Neural progenitor cell (in vitro differentiated cells): ENCODE results near the gene TMEM145. TPM values are rescaled to one million over a fixed set of nuclear protein-coding genes. Genes with fewer than 3 reads are reported as not detected.

Source experiments
- DNase-seq: peaks from one replicate; pipeline ENCODE4 v3.0.0-alpha.2; 2016; ENCODE audit warnings: low spot score
- H2AFZ ChIP-seq: fragments of 200-600 bp; sonication (generic); replicated peaks from 2 replicates; pipeline ENCODE4 v1.6.1; 2016; ENCODE audit warnings: antibody characterized with exemption
- H3F3A ChIP-seq: fragments of 200-600 bp; sonication (generic); 2 replicates; pipeline ENCODE4 v1.6.1; 2016; ENCODE audit warnings: antibody characterized with exemption, low read depth
- H3K27ac ChIP-seq: fragments of 200-600 bp; sonication (generic); 2 replicates; pipeline ENCODE4 v1.5.1; 2016; ENCODE audit warnings: mild to moderate bottlenecking
- H3K27me3 ChIP-seq: fragments of 200-600 bp; sonication (generic); 2 replicates; pipeline ENCODE4 v1.6.1; 2016; ENCODE audit warnings: mild to moderate bottlenecking, moderate library complexity
- H3K36me3 ChIP-seq: fragments of 200-600 bp; sonication (generic); 2 replicates; pipeline ENCODE4 v1.5.1; 2016
- H3K4me1 ChIP-seq: fragments of 200-600 bp; sonication (generic); 2 replicates; pipeline ENCODE4 v1.6.1; 2016; ENCODE audit warnings: mixed run types
- H3K4me2 ChIP-seq: fragments of 200-600 bp; sonication (generic); 2 replicates; pipeline ENCODE4 v1.6.1; 2016
- H3K4me3 ChIP-seq: fragments of 200-600 bp; sonication (generic); 2 replicates; pipeline ENCODE4 v1.5.1; 2016
- H3K79me2 ChIP-seq: fragments of 200-600 bp; sonication (generic); 2 replicates; pipeline ENCODE4 v1.6.1; 2016; ENCODE audit warnings: low read depth
- H3K9ac ChIP-seq: fragments of 200-600 bp; sonication (generic); 2 replicates; pipeline ENCODE4 v1.6.1; 2016
- H3K9me3 ChIP-seq: fragments of 200-600 bp; sonication (generic); 2 replicates; pipeline ENCODE4 v1.5.1; 2016; ENCODE audit warnings: low read depth
- H4K20me1 ChIP-seq: fragments of 200-600 bp; sonication (generic); 2 replicates; pipeline ENCODE4 v1.6.1; 2016; ENCODE audit warnings: low read depth
- H3K27ac Mint-ChIP-seq: 3 replicates; pipeline ENCODE4 v1.8.0; 2021; ENCODE audit warnings: mixed read lengths
- H3K27me3 Mint-ChIP-seq: 2 replicates; pipeline ENCODE4 v1.8.0; 2022; ENCODE audit warnings: low read depth, mild to moderate bottlenecking, inconsistent platforms, moderate library complexity, mixed read lengths; ENCODE audit not compliant: insufficient read depth
- H3K36me3 Mint-ChIP-seq: 3 replicates; pipeline ENCODE4 v1.8.0; 2021; ENCODE audit warnings: mixed read lengths
- H3K4me1 Mint-ChIP-seq: 3 replicates; pipeline ENCODE4 v1.8.0; 2021; ENCODE audit warnings: mixed read lengths
- H3K4me3 Mint-ChIP-seq: 3 replicates; pipeline ENCODE4 v1.8.0; 2021; ENCODE audit warnings: mild to moderate bottlenecking, moderate library complexity, mixed read lengths
- H3K9me3 Mint-ChIP-seq: 3 replicates; pipeline ENCODE4 v1.8.0; 2020; ENCODE audit warnings: mixed read lengths
- EZH2 ChIP-seq: fragments of 200-600 bp; sonication (generic); IDR thresholded peaks from 2 replicates; pipeline ENCODE4 v1.6.1; 2017; ENCODE audit warnings: antibody characterized with exemption, mild to moderate bottlenecking, moderate library complexity
- EZH2phosphoT487 ChIP-seq: fragments of 200-600 bp; sonication (generic); IDR thresholded peaks from 2 replicates; pipeline ENCODE4 v1.6.1; 2017; ENCODE audit warnings: antibody characterized with exemption
- total RNA-seq: library from RNA; depleted of rRNA; stranded (reverse); fragments of >200 nt; gene quantifications from 2 replicates; pipeline ENCODE4 v1.2.3, GENCODE V29; 2015; ENCODE audit warnings: low replicate concordance
- TF ChIP-seq, protein P1 (sequence below): fragments of 200-600 bp; sonication (generic); IDR thresholded peaks from 2 replicates; pipeline ENCODE4 v1.5.1; 2017; ENCODE audit warnings: antibody characterized with exemption, mild to moderate bottlenecking

TMEM145 gene
- total RNA-seq, 1 donor from 2014 or later: 6.6 TPM

GRCh38 chr19:42293948-42294347 lies 19.2 kb upstream of the TMEM145 start:
- H3K79me2 ChIP-seq: no peaks in the 10 kb centered on the region
- DNase-seq: no peak
- TF ChIP-seq, protein P1, sequence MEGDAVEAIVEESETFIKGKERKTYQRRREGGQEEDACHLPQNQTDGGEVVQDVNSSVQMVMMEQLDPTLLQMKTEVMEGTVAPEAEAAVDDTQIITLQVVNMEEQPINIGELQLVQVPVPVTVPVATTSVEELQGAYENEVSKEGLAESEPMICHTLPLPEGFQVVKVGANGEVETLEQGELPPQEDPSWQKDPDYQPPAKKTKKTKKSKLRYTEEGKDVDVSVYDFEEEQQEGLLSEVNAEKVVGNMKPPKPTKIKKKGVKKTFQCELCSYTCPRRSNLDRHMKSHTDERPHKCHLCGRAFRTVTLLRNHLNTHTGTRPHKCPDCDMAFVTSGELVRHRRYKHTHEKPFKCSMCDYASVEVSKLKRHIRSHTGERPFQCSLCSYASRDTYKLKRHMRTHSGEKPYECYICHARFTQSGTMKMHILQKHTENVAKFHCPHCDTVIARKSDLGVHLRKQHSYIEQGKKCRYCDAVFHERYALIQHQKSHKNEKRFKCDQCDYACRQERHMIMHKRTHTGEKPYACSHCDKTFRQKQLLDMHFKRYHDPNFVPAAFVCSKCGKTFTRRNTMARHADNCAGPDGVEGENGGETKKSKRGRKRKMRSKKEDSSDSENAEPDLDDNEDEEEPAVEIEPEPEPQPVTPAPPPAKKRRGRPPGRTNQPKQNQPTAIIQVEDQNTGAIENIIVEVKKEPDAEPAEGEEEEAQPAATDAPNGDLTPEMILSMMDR: no peak
- TF ChIP-seq EZH2 (no peak), EZH2phosphoT487 (no peak)
- Mint-ChIP-seq H3K27me3 (peaks cover 5% of the 10 kb centered on the region), H3K36me3 (peaks cover 16% of the 10 kb centered on the region), H3K9me3 (no peaks in the 10 kb centered on the region), H3K4me1 (peaks cover 2% of the 10 kb centered on the region), H3K4me3 (no peak overlapping the region), H3K27ac (no peak overlapping the region)
- H3K4me3 ChIP-seq: no peak overlapping the region
- H2AFZ ChIP-seq: no peak overlapping the region
- no peak overlapping the region for H3K9ac ChIP-seq
- no peak overlapping the region for H3K4me2 ChIP-seq
- H3K9me3 ChIP-seq: no peaks in the 10 kb centered on the region
- H3K36me3 ChIP-seq: no peaks in the 10 kb centered on the region
- H3K27ac ChIP-seq: no peak overlapping the region
- H3F3A ChIP-seq: peaks cover 30% of the 10 kb centered on the region
- H3K4me1 ChIP-seq: no peaks in the 10 kb centered on the region
- H4K20me1 ChIP-seq: peaks cover 44% of the 10 kb centered on the region
- no peaks in the 10 kb centered on the region for H3K27me3 ChIP-seq

- H3K79me2 ChIP-seq: no peaks in the 10 kb centered on the region
- H3K9me3 Mint-ChIP-seq: no peaks in the 10 kb centered on the region
- no peak overlapping the region for H3K27ac ChIP-seq
- peaks cover 2% of the 10 kb centered on the region for H3K4me1 Mint-ChIP-seq
- no peaks in the 10 kb centered on the region for H3K36me3 ChIP-seq
- no peak overlapping the region for H3K27ac Mint-ChIP-seq
- no peaks in the 10 kb centered on the region for H3K27me3 ChIP-seq
- no peak overlapping the region for H3K9ac ChIP-seq
- H3F3A ChIP-seq: peaks cover 30% of the 10 kb centered on the region
- peaks cover 5% of the 10 kb centered on the region for H3K27me3 Mint-ChIP-seq
- H3K4me3 ChIP-seq: no peak overlapping the region
- peaks cover 40% of the 10 kb centered on the region for H4K20me1 ChIP-seq
- peaks cover 16% of the 10 kb centered on the region for H3K36me3 Mint-ChIP-seq
- H3K4me1 ChIP-seq: no peaks in the 10 kb centered on the region
- TF ChIP-seq EZH2 (no peak), EZH2phosphoT487 (no peak)
- TF ChIP-seq, protein P1: no peak
- no peak overlapping the region for H3K4me2 ChIP-seq
- H3K9me3 ChIP-seq: no peaks in the 10 kb centered on the region
- H3K4me3 Mint-ChIP-seq: no peak overlapping the region
- H2AFZ ChIP-seq: no peak overlapping the region
- DNase-seq: no peak
Measured at GRCh38 chr19:42294471-42295137, 18.5 kb upstream of the TMEM145 start.

DNA sequence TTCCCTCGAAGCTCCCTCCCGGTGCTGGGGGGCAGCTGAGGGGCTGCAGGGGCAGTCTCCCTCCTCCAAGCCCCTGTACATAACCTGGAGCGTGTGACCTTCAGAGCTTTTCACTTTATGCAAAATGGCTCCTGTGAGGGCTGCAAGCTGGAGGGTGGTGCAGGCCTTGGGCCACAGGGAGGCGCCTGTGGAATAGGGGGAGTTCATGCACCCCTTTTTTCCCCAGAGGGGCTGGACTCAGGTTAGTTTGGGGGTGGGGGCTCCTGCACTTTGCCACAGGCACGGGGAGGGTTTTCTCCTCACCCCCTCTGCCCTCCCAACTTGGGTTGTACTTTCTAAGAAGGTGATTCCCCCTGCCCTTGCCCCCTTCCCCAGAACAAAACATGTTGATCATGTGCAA lies 17.8 kb upstream of the TMEM145 start:
- H3K79me2 ChIP-seq: peaks cover 3% of the 10 kb centered on the region
- Mint-ChIP-seq H3K36me3 (peaks cover 18% of the 10 kb centered on the region), H3K27ac (no peak overlapping the region), H3K27me3 (peaks cover 10% of the 10 kb centered on the region), H3K9me3 (no peaks in the 10 kb centered on the region), H3K4me3 (no peak overlapping the region), H3K4me1 (peaks cover 7% of the 10 kb centered on the region)
- no peak for DNase-seq
- no peak overlapping the region for H3K4me2 ChIP-seq
- peaks cover 30% of the 10 kb centered on the region for H3F3A ChIP-seq
- no peaks in the 10 kb centered on the region for H3K27me3 ChIP-seq
- H3K9ac ChIP-seq: no peak overlapping the region
- H3K9me3 ChIP-seq: no peaks in the 10 kb centered on the region
- H3K4me3 ChIP-seq: no peak overlapping the region
- TF ChIP-seq EZH2phosphoT487 (no peak), EZH2 (no peak)
- TF ChIP-seq, protein P1: no peak
- H2AFZ ChIP-seq: no peak overlapping the region
- H3K27ac ChIP-seq: no peak overlapping the region
- H3K36me3 ChIP-seq: no peaks in the 10 kb centered on the region
- H4K20me1 ChIP-seq: peaks cover 32% of the 10 kb centered on the region
- no peaks in the 10 kb centered on the region for H3K4me1 ChIP-seq
